Kidney (tissue), 14 donors: ENCODE results near the gene TSEN2. TPM values are rescaled to one million over a fixed set of nuclear protein-coding genes. Genes with fewer than 3 reads are reported as not detected.
A peak's percentile ranks its signal among the peaks of the same experiment; 100 is the strongest.

ENCODE experiments used
- DNase-seq, 5 donors: peaks; one replicate each; pipeline ENCODE4 v3.0.0-alpha.2; 2013 to 2020
- FAIRE-seq: peaks from 2 replicates; lab custom pipeline; 2012; peaks lifted over from hg19 to GRCh38; lab: Jason Lieb, UNC
- H3K27ac ChIP-seq, 2 donors: one replicate each; pipeline ENCODE4 v1.7.0; 2013; ENCODE audit warnings: low read depth in 2 of 2, low read length in 2 of 2, inconsistent platforms in 1 of 2
- H3K27me3 ChIP-seq: one replicate; pipeline ENCODE4 v1.7.1; 2013; ENCODE audit warnings: low read length, inconsistent platforms; ENCODE audit not compliant: control insufficient read depth, insufficient read depth
- H3K36me3 ChIP-seq, 3 donors: one replicate each; pipeline versions ENCODE4 v1.7.0 to v1.7.1; 2013; ENCODE audit warnings: low read length in 3 of 3, control low read depth in 1 of 3, inconsistent platforms in 1 of 3; ENCODE audit not compliant: insufficient read depth in 3 of 3, control insufficient read depth in 2 of 3
- H3K4me1 ChIP-seq, 3 donors: one replicate each; pipeline versions ENCODE4 v1.7.0 to v1.7.1; 2013; ENCODE audit warnings: low read length in 3 of 3, inconsistent platforms in 1 of 3, low read depth in 1 of 3; ENCODE audit not compliant: control insufficient read depth in 2 of 3, insufficient read depth in 2 of 3
- H3K4me3 ChIP-seq, 3 donors: one replicate each; pipeline versions ENCODE4 v1.7.0 to v1.8.1; 2013; ENCODE audit warnings: low read length in 3 of 3, control low read depth in 1 of 3, inconsistent platforms in 1 of 3
- H3K9ac ChIP-seq, 3 donors: one replicate each; pipeline versions ENCODE4 v1.7.0 to v1.7.1; 2013; ENCODE audit warnings: low read length in 3 of 3, control low read depth in 1 of 3, inconsistent platforms in 1 of 3
- H3K9me3 ChIP-seq, 3 donors: one replicate each; pipeline versions ENCODE4 v1.7.0 to v1.7.1; 2013; ENCODE audit warnings: low read length in 3 of 3, control low read depth in 1 of 3, inconsistent platforms in 1 of 3; ENCODE audit not compliant: control insufficient read depth in 2 of 3, insufficient read depth in 1 of 3
- CTCF ChIP-seq: IDR thresholded peaks from 3 replicates; pipeline ENCODE4 v1.5.1; 2012; ENCODE audit warnings: mild to moderate bottlenecking, moderate library complexity, borderline replicate concordance; ENCODE audit not compliant: insufficient read depth; ENCODE audit errors: extremely low read depth
- intact Hi-C: fragments of 100-400 bp; cut with DNase I; formaldehyde crosslinking; loops from one replicate; pipeline ENCODE4 v1.11.1; 2022
- polyA plus RNA-seq: library from polyadenylated mRNA; stranded (reverse); fragments of 350-450 nt; fragmentation: Illumina TruSeq; extraction: RNeasy Lipid Tissue Mini Kit (QIAGEN cat#74804); gene quantifications from one replicate; pipeline ENCODE4 v1.2.3, GENCODE V29; 2014; ENCODE audit warnings: low read depth, low replicate concordance; ENCODE audit not compliant: insufficient read depth
- total RNA-seq: library from RNA; stranded (reverse); fragmentation: NEBNext Ultra II Directional; extraction: Animal tissue kit (Norgen Biotek cat#: 25700); gene quantifications from one replicate; pipeline ENCODE4 v1.2.1, GENCODE V29; 2021
- donor health status: control.
- donor health status: control.
- donor health status: control.
- donor health status: control.
- donor health status: control.
- donor health status: DM: yes; HTN: yes; CAD: no.
- donor health status: Normal renal cell carcinoma (clear cell type).

The TSEN2 gene
- total and polyA plus RNA-seq, 2 donors from 2014 or later, result 10.3 to 20.7 TPM

- intact Hi-C loops, result no loop called here
- DNase-seq, result no peak
- H3K27ac ChIP-seq, result no peak overlapping the region
- peaks cover 4 to 8% (median 7%) of the 10 kb centered on the region in 3 donors for H3K36me3 ChIP-seq
- FAIRE-seq, result no peak
- H3K9me3 ChIP-seq, result no peaks in the 10 kb centered on the region
- H3K4me3 ChIP-seq, result no peak overlapping the region
- H3K27me3 ChIP-seq, result no peaks in the 10 kb centered on the region
- H3K9ac ChIP-seq, result no peak overlapping the region
- H3K4me1 ChIP-seq, result no peaks in the 10 kb centered on the region
- TF ChIP-seq CTCF, result no peak
These were observed 32.6 kb downstream of the TSEN2 start for GRCh38 chr3:12516873-12517272.

DNA sequence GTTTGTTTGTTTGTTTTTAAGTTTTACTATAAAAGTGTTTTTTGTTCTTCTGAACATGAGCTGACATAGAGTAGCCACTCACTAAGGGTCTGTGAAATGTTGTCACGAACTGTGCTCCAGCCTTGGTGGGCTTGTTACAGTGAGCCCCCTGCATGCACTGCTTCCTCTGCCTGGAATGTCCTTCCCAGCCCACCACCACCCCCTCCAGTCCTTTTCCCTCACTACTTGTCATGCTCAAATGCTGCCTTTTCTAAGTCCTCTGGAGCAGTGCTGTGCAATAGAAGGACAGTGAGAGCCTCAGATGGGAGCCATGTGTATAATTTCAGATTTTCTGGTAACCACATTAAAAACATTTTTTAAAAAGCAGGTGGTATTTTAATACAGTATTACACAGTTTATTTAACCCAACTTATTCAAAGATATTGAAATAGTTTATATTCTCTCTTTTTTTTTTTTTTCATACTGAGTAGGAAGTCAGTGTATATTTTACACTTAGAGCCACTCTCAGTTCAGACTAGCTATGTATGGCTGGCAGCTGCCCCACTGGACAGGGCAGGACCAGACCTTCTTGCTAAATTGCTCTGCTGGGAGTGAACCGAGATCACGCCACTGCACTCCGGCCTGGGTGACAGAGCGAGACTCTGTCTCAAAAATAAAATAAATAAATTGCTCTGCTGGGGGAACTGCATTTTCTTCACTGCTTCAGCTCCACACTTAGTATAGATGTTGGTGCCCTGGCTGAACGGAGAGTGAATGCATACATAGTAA lies 34.2 kb downstream of the TSEN2 start:
- no peak overlapping the region for H3K27ac ChIP-seq
- intact Hi-C loops, result no loop called here
- DNase-seq (peak in 3 of 5 donors; percentile 17 to 55 (median 32)), FAIRE-seq (no peak)
- no peaks in the 10 kb centered on the region for H3K27me3 ChIP-seq
- H3K4me3 ChIP-seq, result no peak overlapping the region
- no peaks in the 10 kb centered on the region for H3K4me1 ChIP-seq
- no peak for TF ChIP-seq CTCF
- no peaks in the 10 kb centered on the region for H3K9me3 ChIP-seq
- peaks cover 6 to 10% (median 7%) of the 10 kb centered on the region in 3 donors for H3K36me3 ChIP-seq
- H3K9ac ChIP-seq, result no peak overlapping the region

- Histone ChIP-seq H3K9me3 (no peaks in the 10 kb centered on the region), H3K36me3 (peaks cover 7 to 16% (median 9%) of the 10 kb centered on the region in 3 donors), H3K27me3 (no peaks in the 10 kb centered on the region), H3K9ac (no peak overlapping the region), H3K4me1 (no peaks in the 10 kb centered on the region), H3K27ac (no peak overlapping the region), H3K4me3 (no peak overlapping the region)
- FAIRE-seq (no peak), DNase-seq (no peak)
- intact Hi-C loops, result no loop called here
- no peak for TF ChIP-seq CTCF
These were observed 36.7 kb downstream of the TSEN2 start for GRCh38 chr3:12521010-12521409.
